Cardiac muscle cell (in vitro differentiated cells and primary cell): Measurements from ENCODE around the gene GPC5. TPM values are rescaled to one million over a fixed set of nuclear protein-coding genes. Genes with fewer than 3 reads are reported as not detected.
A peak's percentile ranks its signal among the peaks of the same experiment; 100 is the strongest.

Experiments
- DNase-seq, 2 donors: peaks; one replicate each; pipeline versions ENCODE4 v3.0.0 to v3.0.0-alpha.2; 2010 to 2017; ENCODE audit warnings: low read depth in 1 of 2, low spot score in 1 of 2
- H3K27ac ChIP-seq: fragments of 200-600 bp; sonication (generic); 2 replicates; pipeline ENCODE4 v1.5.1; 2016
- H3K27me3 ChIP-seq: fragments of 200-600 bp; sonication (generic); 2 replicates; pipeline ENCODE4 v1.6.0; 2016; ENCODE audit warnings: control low read depth
- H3K36me3 ChIP-seq: fragments of 200-600 bp; sonication (generic); 2 replicates; pipeline ENCODE4 v1.5.1; 2016; ENCODE audit warnings: control low read depth
- H3K4me1 ChIP-seq: fragments of 200-600 bp; sonication (generic); 2 replicates; pipeline ENCODE4 v1.8.1; 2017; ENCODE audit warnings: low read depth, mild to moderate bottlenecking, mixed run types
- H3K4me3 ChIP-seq: fragments of 200-600 bp; sonication (generic); 2 replicates; pipeline ENCODE4 v1.5.1; 2016; ENCODE audit warnings: mild to moderate bottlenecking
- H3K9me3 ChIP-seq: fragments of 200-600 bp; sonication (generic); 2 replicates; pipeline ENCODE4 v1.5.1; 2017; ENCODE audit warnings: low read depth, mild to moderate bottlenecking, control low read depth
- polyA plus RNA-seq: library from polyadenylated mRNA; unstranded; fragments of >200 nt; fragmentation: Nextera tagmentation; extraction: Ambion mirVana; gene quantifications from 2 replicates; pipeline ENCODE4 v1.2.1, GENCODE V29; 2016
- total RNA-seq: library from RNA; depleted of rRNA; stranded (reverse); fragments of >200 nt; gene quantifications from 2 replicates; pipeline ENCODE4 v1.2.3, GENCODE V29; 2016
- TF ChIP-seq, protein P1 (sequence below): IDR thresholded peaks from 2 replicates; pipeline ENCODE4 v1.5.1; 2012; ENCODE audit warnings: low read depth, mild to moderate bottlenecking, low read length

Gene GPC5
- total and polyA plus RNA-seq, 2 experiments from 2014 or later, result 0.97 to 3.3 TPM

DNA sequence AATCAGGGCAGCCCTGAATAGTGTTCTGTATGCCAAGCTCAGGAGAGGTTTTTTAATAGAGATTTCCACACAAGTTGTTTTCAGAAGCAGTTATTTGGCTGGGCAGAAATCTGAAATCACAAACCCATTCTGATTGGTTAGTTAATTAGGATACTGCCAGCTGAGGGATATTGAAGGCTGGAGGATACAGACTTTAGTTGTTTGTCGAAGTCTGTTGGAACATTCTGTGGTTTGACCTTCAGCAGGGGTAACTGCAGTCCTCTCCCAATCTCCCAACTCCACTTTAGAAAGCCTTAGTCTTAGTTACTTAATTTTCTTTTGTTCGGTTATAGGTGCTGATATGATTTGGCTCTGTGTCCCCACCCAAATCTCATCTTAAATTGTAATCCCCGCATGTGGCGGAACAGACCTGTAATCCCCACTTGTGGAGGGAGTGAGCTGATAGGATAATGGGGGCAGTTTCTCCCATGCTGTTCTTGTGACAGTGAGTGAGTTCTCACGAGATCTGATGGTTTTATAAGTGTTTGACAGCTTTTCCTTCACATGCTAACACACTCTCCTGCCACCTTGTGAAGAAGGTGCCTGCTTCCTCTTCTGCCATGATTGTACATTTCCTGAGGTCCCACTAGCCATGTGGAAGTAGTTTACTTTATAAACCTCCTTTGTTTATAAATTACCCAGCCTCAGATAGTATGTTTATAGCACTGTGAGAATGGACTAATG lies 169.2 kb downstream of the GPC5 start:
- H3K36me3 ChIP-seq, result no peaks in the 10 kb centered on the region
- H3K27me3 ChIP-seq, result no peaks in the 10 kb centered on the region
- TF ChIP-seq, protein P1, sequence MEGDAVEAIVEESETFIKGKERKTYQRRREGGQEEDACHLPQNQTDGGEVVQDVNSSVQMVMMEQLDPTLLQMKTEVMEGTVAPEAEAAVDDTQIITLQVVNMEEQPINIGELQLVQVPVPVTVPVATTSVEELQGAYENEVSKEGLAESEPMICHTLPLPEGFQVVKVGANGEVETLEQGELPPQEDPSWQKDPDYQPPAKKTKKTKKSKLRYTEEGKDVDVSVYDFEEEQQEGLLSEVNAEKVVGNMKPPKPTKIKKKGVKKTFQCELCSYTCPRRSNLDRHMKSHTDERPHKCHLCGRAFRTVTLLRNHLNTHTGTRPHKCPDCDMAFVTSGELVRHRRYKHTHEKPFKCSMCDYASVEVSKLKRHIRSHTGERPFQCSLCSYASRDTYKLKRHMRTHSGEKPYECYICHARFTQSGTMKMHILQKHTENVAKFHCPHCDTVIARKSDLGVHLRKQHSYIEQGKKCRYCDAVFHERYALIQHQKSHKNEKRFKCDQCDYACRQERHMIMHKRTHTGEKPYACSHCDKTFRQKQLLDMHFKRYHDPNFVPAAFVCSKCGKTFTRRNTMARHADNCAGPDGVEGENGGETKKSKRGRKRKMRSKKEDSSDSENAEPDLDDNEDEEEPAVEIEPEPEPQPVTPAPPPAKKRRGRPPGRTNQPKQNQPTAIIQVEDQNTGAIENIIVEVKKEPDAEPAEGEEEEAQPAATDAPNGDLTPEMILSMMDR, result no peak
- DNase-seq, result no peak
- H3K4me3 ChIP-seq, result no peak overlapping the region
- no peak overlapping the region for H3K27ac ChIP-seq
- no peaks in the 10 kb centered on the region for H3K4me1 ChIP-seq
- H3K9me3 ChIP-seq, result no peaks in the 10 kb centered on the region

DNA sequence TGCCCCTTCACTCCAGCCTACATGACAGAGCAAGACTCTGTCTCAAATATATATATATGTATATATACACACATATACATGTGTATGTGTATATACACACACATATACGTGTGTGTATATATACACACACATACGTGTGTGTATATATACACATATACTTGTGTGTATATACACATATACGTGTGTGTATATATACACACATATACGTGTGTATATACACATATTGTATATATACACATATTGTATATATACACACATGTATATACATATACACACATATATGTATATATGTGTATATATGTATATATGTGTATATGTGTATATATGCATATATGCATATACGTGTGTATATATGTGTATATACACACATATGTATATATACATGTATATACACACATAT lies 173.3 kb downstream of the GPC5 start:
- Histone ChIP-seq H3K4me1 (no peaks in the 10 kb centered on the region), H3K27me3 (no peaks in the 10 kb centered on the region), H3K27ac (no peak overlapping the region), H3K36me3 (no peaks in the 10 kb centered on the region), H3K4me3 (no peak overlapping the region), H3K9me3 (no peaks in the 10 kb centered on the region)
- DNase-seq, result no peak
- TF ChIP-seq, protein P1, result no peak

DNA sequence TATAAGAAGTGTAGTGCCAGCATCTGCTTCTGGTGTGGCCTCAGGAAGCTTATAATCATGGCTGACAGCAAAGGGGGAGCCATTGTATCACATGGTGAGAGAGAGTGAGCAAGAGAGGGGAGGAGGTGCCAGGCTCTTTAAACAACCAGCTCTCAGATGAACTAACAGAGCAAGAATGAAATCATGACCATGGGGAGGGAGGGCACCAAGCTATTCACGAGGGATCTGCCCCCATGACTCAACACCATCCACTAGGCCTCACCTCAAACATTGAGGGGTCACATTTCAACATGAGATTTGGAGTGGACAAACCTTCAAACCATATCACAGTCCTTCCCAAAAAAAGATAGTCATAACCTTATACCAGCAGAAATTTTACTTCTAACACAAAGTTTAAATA lies 174.0 kb downstream of the GPC5 start:
- H3K9me3 ChIP-seq, result no peaks in the 10 kb centered on the region
- no peaks in the 10 kb centered on the region for H3K27me3 ChIP-seq
- TF ChIP-seq, protein P1, result no peak
- no peaks in the 10 kb centered on the region for H3K4me1 ChIP-seq
- H3K4me3 ChIP-seq, result no peak overlapping the region
- no peak overlapping the region for H3K27ac ChIP-seq
- no peak for DNase-seq
- no peaks in the 10 kb centered on the region for H3K36me3 ChIP-seq

DNA sequence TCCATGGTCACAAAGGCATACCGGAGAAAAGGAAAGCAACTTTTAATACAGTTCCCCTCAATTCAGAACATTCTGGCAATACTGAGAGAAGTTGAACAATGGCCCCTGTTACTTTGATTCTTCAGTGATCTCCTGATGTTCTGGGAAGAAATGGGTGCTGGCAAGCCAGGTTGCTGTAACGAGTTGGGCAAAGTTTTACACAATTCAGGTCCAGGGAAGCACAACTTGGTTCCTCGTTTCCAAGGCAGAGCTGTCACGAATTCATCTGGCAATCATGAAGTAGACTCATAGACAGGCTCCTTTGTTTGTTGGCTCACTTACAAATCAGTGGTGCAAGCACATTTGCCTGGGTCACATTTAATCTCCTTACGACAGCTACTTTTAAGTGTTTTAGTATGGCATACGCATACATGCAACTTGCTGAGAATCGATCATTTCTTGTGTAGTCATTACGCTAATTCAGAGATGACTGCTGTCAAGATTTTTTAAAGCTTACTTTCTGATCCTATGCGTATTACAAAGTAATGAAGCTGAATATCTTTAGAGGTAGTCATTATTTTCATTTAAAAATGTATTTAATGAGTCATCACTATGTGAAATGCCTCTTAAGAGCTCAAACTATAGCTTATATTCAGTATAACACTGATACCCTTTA lies 174.7 kb downstream of the GPC5 start:
- H3K27ac ChIP-seq, result no peak overlapping the region
- TF ChIP-seq, protein P1, result no peak
- DNase-seq, result no peak
- no peaks in the 10 kb centered on the region for H3K27me3 ChIP-seq
- no peaks in the 10 kb centered on the region for H3K9me3 ChIP-seq
- H3K36me3 ChIP-seq, result no peaks in the 10 kb centered on the region
- H3K4me3 ChIP-seq, result no peak overlapping the region
- no peaks in the 10 kb centered on the region for H3K4me1 ChIP-seq

DNA sequence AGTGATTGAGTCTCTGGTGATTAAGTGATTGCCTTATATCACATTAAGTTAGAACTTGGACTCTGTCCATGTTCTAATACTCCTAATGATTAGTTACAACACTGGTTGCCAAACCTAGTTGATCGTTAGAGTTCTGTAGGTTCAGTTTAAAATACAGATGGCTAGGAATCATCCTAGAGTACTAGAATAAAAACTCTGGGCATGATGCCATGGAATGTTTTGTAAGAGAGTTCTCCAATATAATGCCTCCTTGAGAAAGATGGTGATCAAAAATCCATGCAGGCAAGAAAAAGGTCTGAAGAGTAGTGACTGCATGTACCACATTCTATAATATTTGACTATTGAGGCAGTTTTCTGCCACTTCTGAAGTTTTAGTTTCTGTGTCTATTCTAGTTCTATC lies 176.3 kb downstream of the GPC5 start:
- no peaks in the 10 kb centered on the region for H3K9me3 ChIP-seq
- DNase-seq, result peak in 1 of 2 donors; percentile 3
- no peak overlapping the region for H3K27ac ChIP-seq
- H3K4me1 ChIP-seq, result no peaks in the 10 kb centered on the region
- no peak overlapping the region for H3K4me3 ChIP-seq
- TF ChIP-seq, protein P1, result no peak
- H3K36me3 ChIP-seq, result no peaks in the 10 kb centered on the region
- no peaks in the 10 kb centered on the region for H3K27me3 ChIP-seq
